ENCODE results near the gene PATJ.
A peak's percentile ranks its signal among the peaks of the same experiment; 100 is the strongest.
"Not testable (repeated sequence)": the region's sequence is repeated elsewhere in the genome, so short reads cannot be mapped to it uniquely, and the experiment has no call there.

PATJ gene

DNA sequence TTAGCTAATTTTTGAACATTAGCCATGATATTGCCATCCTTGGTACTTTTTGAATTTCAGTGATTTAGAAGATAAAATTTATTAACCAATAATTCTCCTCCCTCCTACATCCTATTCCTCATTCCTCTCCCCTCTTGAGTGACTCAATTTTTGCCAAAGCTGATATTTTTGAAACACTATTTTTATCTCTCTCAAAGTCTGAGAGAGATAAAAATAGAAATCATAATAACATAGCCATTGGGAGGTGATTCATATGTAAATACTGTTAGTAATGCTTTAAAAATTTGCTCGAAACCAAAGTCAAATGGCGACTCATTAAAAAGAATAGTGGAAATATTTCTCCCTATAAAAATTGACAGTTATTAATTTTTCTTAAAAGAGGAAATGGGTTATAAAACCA is 97.4 kb downstream of the PATJ start:
- TF ChIP-seq, protein P1, sequence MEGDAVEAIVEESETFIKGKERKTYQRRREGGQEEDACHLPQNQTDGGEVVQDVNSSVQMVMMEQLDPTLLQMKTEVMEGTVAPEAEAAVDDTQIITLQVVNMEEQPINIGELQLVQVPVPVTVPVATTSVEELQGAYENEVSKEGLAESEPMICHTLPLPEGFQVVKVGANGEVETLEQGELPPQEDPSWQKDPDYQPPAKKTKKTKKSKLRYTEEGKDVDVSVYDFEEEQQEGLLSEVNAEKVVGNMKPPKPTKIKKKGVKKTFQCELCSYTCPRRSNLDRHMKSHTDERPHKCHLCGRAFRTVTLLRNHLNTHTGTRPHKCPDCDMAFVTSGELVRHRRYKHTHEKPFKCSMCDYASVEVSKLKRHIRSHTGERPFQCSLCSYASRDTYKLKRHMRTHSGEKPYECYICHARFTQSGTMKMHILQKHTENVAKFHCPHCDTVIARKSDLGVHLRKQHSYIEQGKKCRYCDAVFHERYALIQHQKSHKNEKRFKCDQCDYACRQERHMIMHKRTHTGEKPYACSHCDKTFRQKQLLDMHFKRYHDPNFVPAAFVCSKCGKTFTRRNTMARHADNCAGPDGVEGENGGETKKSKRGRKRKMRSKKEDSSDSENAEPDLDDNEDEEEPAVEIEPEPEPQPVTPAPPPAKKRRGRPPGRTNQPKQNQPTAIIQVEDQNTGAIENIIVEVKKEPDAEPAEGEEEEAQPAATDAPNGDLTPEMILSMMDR (IDR thresholded peaks at IDR 0.05; ENCODE audit: extremely low read depth, missing control alignments), result no peak
- DNase-seq (ENCODE audit: low spot score), result no peak

- DNase-seq (ENCODE audit: low spot score), result no peak
Observed at GRCh38 chr1:61842036-61842435, 99.8 kb downstream of the PATJ start.

GRCh38 chr1:61842863-61843514 is 100.7 kb downstream of the PATJ start:
- TF ChIP-seq, protein P1 (IDR thresholded peaks at IDR 0.05; ENCODE audit: extremely low read depth, missing control alignments), result no peak
- DNase-seq (ENCODE audit: low spot score), result no peak

More at GRCh38 chr1:61842036-61842435, 99.8 kb downstream of the PATJ start:
- TF ChIP-seq, protein P1 (IDR thresholded peaks at IDR 0.05; ENCODE audit: extremely low read depth, missing control alignments), result no peak

DNA sequence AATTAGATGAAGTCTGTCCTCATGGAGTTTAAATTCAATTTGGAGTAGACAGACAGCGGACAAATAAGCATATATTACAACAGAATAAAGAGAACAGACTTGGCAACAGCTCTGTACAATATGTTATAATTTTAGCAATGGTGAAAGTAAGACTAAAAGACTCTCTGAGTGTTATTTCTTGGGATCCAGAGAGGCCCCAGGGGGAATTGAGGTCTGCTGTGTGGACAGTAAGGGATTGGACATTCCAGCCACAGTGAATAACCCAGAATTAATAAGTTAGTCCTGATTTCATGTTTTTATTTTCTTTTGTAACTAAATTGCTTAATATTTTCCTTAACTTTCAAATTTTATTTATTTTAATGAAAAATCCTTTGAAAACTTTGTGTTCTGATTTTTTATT is 101.7 kb downstream of the PATJ start:
- no peak for DNase-seq (ENCODE audit: low spot score)
- TF ChIP-seq, protein P1 (IDR thresholded peaks at IDR 0.05; ENCODE audit: extremely low read depth, missing control alignments), result no peak

- DNase-seq (ENCODE audit: low spot score), result not testable (repeated sequence)
Observed at GRCh38 chr1:61844664-61845063, 102.4 kb downstream of the PATJ start.

DNA sequence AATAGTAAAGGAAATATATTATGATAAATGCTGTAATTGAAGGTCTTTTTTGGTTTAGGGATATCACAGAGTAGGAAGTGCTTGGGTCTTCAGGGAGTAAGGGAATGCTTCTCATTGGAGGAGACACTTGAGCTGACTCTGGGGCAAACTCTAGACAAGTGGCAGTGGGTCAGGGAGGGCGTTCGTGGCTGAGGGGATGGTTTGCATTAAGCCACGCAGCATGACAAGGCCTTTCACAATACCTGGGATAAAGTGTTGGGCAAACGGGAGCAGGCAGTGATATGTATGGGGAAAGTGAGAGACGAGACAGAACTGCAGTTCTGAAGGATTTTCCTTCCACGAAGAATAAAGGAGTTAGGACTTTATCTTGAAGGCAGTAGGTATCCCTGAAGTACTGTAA is 109.0 kb downstream of the PATJ start:
- no peak for DNase-seq (ENCODE audit: low spot score)
- TF ChIP-seq, protein P1 (IDR thresholded peaks at IDR 0.05; ENCODE audit: extremely low read depth, missing control alignments), result no peak

DNA sequence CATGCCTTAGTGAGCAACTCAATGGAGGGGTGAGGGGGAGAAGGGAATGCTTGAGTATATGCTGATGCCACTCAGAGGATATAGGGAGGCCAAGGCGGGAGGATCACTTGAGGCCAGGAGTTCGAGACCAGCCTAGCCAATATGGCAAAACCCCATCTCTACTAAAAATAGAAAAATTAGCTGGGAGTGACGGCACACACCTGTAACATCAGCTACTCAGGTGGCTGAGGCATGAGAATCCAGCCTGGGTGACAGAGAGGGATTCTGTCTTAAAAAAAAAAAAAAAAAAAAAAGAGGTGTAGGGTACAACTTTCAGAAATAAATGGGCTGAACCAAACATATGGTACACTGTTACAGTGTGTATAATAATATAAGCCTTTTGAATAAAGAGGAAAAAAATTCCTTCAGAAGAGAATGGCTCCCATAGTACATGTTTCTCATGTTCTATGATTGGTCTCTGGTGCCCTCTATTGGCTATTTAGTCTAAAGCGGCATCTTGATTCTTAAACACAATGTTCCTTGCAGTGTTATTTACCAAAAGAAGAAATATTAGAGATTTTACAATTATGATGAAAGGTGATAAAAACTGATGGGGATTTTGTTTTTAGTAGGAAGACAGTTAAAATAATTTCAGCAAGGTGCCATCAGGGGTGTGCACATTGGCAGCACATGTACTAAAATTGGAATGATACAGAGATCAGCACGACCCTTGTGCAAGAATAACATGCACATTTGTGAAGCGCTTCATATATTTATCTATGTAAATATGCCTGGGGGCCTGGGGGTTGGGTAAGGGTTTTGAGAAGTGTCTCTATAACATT is 109.8 kb downstream of the PATJ start:
- DNase-seq (ENCODE audit: low spot score), result peak; percentile 45
- TF ChIP-seq, protein P1 (IDR thresholded peaks at IDR 0.05; ENCODE audit: extremely low read depth, missing control alignments), result peak; percentile 21

Measured in GM20000 (cell line).